NCI-H69 (cell line): Measurements from ENCODE around the gene PLCXD3.
A peak's percentile ranks its signal among the peaks of the same experiment; 100 is the strongest.
"Not testable (repeated sequence)": the region's sequence is repeated elsewhere in the genome, so short reads cannot be mapped to it uniquely, and the experiment has no call there.

Experiments
- DNase-seq: peaks from one replicate; lab custom pipeline; 2025; lab: John Stamatoyannopoulos, UW

PLCXD3 gene

DNA sequence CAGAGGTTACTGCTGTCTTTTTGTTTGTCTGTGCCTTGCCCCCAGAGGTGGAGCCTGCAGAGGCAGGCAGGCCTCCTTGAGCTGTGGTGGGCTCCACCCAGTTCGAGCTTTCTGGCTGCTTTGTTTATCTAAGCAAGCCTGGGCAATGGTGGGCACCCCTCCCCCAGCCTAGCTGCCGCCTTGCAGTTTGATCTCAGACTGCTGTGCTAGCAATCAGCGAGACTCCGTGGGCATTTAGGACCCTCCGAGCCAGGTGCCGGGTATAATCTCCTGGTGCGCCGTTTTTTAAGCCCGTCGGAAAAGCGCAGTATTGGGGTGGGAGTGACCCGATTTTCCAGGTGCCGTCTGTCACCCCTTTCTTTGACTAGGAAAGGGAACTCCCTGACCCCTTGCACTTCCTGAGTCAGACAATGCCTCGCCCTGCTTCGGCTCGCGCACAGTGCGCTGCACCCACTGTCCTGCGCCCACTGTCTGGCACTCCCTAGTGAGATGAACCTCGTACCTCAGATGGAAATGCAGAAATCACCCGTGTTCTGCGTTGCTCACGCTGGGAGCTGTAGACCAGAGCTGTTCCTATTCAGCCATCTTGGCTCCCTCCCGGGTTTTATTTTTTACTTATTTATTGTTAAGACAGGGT lies 16.8 kb downstream of the PLCXD3 start:
- not testable (repeated sequence) for DNase-seq

DNA sequence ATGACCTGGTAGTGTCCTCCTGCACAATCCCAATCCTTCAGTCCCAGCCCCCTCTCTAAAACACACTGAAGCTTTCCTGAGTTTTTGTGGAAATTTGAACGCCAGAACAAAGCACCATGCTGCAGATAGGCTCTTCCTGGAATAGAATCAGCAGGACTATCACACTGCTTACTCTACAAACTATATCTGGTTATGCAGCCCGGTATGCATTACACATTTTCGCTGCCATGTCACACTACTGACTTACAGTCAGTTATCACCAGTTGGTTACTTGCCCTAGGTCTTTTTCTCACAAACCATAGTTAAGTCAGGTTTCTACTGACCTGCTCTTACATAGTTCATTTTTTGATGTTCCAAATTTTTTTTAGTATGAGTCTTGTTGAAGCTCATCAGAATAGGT lies 24.9 kb downstream of the PLCXD3 start:
- DNase-seq, result no peak

- DNase-seq, result no peak
Measured at GRCh38 chr5:41482715-41483114, 27.7 kb downstream of the PLCXD3 start.

GRCh38 chr5:41482173-41482572 lies 28.2 kb downstream of the PLCXD3 start:
- no peak for DNase-seq

GRCh38 chr5:41471571-41472208 lies 38.7 kb downstream of the PLCXD3 start:
- not testable (repeated sequence) for DNase-seq

- no peak for DNase-seq
Measured at GRCh38 chr5:41465493-41466171, 44.8 kb downstream of the PLCXD3 start.

- DNase-seq, result no peak
Measured at GRCh38 chr5:41459557-41459956, 50.8 kb downstream of the PLCXD3 start.

GRCh38 chr5:41457094-41457493 lies 53.3 kb downstream of the PLCXD3 start:
- DNase-seq, result no peak

GRCh38 chr5:41452506-41452905 lies 57.9 kb downstream of the PLCXD3 start:
- DNase-seq, result no peak

GRCh38 chr5:41447650-41448510 lies 62.5 kb downstream of the PLCXD3 start:
- DNase-seq, result peak; percentile 52

DNA sequence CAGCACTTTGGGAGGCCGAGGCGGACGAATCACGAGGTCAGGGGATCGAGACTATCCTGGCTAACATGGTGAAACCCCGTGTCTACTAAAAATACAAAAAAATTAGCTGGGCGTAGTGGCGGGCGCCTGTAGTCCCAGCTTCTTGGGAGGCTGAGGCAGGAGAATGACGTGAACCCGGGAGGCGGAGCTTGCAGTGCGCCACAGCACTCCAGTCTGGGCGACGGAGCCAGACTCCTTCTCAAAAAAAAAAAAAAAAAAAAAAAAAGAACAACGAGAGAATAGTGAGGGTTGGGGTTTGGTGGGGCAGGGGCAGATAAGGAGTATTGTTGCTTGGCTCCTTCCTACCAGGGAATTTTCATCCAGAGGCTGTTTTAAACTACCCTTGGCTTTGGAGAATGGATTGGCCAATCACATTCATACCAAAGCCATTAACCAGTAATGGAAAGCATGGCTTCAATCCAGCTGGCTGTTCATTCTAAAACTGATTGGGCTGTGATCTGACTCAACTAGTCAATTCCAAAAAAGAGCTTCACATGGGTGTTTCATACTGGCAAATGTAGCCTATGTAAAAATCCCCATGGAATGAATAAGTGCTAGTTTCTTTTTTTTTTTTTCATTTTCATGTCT lies 64.4 kb downstream of the PLCXD3 start:
- no peak for DNase-seq

DNA sequence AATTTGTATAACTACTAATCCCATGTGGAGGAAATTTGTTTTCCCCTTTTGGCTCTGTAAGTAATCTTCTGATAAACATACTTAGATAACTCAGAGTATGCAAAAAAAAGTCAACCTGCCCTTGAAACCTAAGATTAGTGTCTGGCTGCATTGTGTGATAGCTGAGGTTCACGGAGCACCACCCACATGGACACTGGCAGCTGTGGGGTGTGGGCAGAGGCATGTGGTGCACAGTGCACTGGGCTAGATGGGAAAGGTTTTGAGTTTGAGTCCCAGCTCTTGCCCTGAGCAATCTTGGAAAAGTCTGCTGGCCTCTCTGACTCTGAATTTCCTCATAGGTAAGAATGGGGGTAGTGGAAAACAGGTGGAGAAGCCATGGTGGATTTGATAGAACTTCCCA lies 75.1 kb downstream of the PLCXD3 start:
- DNase-seq, result no peak

DNA sequence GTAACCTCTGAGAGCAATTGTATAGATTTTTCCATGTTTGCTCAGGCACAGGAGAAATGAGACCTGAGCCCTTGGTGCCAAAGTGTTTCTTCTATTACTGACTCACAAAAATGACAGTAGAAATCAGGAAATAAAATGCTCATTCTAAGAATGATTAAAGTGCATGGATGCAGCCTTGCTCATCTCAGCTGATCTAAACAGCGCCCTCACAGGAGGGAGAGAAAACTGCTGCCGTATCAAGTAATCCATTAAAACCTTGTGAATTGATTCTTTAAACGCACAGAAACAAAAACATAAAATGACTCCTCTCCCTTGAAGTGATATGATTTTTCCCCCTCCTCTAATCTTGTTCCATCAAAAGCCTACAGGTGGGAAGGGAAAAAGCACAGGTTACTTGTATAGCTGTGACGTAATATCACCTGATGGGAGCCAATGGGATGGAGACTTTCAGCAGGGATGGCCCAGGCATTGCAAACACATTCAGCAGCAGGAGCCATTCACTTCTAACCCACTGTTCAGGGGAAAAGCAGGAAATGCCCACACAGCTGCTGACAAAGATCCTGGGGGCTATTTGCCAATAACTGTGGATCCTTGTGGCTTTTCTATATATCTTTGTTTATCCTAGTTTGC lies 76.7 kb downstream of the PLCXD3 start:
- no peak for DNase-seq

DNA sequence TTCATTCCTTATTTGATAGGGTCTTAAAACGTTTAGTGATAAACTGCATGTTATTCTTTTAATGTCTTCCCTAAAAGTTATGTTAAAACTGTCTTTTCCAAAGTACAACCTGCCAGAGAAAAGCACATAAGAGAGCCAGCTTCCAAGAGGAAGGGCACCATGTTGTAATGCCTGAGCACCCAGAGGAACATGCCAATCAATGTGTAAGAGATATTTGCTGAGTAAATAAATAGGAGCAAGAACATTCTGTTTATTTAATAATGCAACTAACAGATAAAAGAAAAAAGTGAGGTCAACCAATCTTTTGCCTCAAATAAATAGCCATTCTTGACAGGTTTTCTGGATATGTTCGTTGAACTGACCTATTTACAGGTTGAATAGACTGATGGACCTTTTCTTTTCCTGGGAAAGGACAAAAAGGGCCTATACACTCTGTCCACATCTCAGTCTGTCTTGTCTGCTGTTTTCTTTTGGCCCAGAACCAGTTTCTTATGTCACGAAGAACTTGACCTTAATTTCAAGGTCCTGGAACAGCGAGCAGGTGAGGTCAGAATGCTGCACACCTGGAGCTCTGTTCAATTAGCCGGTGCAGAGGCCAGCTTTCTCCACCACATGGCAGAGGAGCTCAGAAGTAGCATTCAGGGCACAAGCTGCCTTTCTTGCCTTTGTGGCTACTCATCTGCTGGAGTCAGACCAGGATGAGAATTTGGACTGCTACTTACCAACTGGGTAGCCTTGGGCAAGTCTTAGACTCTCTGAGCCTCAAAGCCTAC lies 77.7 kb downstream of the PLCXD3 start:
- no peak for DNase-seq

DNA sequence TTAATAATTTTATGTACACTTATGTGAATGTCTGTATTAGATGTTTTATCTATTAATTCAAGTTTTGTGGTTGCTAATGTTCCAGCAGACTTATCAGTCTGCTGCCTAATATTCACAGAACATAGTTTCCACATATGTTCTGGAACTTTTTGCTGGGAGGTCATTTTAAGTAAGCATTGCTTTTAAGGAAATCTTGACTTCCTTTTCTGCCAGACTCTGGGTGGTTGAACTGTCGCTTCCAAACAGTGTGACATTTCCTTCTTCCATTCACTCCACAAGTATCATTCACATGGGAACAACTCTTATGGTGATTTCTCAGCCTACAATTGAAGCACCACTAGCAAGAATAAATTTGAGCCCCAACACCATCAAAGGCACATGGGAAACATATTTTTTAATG lies 82.9 kb downstream of the PLCXD3 start:
- no peak for DNase-seq

DNA sequence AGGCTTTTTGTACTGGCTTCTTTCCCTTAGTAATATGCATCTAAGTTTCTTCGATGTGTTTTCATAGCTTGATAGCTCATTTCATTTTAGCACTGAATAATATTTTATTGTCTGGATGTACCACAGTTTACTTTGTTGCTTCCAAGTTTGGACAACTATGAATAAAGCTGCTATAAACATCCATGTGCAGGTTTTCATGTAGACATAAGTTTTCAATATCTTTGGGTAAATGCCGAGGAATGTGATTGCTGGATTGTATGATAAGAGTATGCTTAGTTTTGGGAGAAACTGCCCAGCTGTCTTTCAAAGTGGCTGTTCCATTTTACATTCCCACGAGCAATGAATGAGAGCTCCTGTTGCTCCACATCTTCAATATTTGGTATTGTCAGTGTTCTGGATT lies 84.7 kb downstream of the PLCXD3 start:
- DNase-seq, result no peak

- no peak for DNase-seq
Measured at GRCh38 chr5:41420492-41421067, 89.8 kb downstream of the PLCXD3 start.

- DNase-seq, result no peak
Measured at GRCh38 chr5:41418220-41419031, 92.0 kb downstream of the PLCXD3 start.

DNA sequence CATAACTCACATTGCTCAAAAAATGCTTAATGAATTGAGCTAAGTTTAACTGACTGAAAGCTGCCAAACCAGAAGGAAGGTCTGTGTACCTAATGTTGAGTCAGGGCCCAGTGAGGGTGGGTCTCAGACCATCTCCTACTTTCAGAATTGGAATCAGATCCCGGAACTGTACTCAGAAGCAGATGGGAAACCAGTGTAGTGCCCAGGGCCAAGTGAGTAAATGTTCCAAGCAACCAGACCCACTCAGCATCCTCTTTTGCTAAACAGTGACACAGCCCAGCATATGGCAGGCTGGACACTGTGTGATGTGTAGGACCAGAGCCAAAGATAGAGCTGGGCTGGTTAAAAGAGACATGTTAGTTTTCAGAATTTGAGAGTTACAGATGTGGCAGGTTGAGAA lies 94.1 kb downstream of the PLCXD3 start:
- DNase-seq, result no peak

DNA sequence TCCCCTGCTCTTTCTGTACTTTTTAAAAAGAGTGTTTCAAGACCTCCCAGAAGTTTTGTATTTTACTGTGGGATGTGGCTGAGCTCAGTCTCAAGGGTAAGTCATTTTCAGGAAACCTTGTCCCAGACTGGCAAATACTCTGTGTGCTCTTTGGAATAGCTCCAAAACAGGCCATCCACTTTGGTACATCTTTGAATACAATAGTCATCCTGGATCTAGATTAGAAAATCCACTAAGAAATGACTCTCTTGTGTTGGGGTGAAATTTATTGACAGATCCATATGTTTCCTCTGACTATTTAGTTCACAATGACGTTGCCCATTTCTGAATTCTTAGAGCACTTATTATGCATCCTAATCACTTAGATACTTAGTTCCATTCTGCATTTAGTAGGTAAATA lies 95.2 kb downstream of the PLCXD3 start:
- DNase-seq, result no peak
